Liver (tissue), 9 donors: ENCODE measurements around the gene NCR1. TPM values are rescaled to one million over a fixed set of nuclear protein-coding genes. Genes with fewer than 3 reads are reported as not detected.

Experiments
- DNase-seq: peaks from one replicate; pipeline ENCODE4 v3.0.0-alpha.2; 2017; ENCODE audit warnings: low spot score
- H3K27ac ChIP-seq, 2 donors: one replicate each; pipeline ENCODE4 v1.7.0; 2013; ENCODE audit warnings: inconsistent platforms in 2 of 2, low read length in 2 of 2, control low read depth in 1 of 2, low read depth in 1 of 2, mild to moderate bottlenecking in 1 of 2
- H3K27me3 ChIP-seq, 4 donors: one replicate each; pipeline versions ENCODE4 v1.6.1 to v1.7.0; 2013; ENCODE audit warnings: low read length in 3 of 4, inconsistent platforms in 1 of 4, mild to moderate bottlenecking in 1 of 4, moderate library complexity in 1 of 4; ENCODE audit not compliant: control insufficient read depth in 4 of 4, insufficient read depth in 4 of 4
- H3K36me3 ChIP-seq, 4 donors: one replicate each; pipeline versions ENCODE4 v1.6.1 to v1.7.0; 2013; ENCODE audit warnings: low read length in 3 of 4, mild to moderate bottlenecking in 3 of 4, low read depth in 1 of 4, moderate library complexity in 1 of 4; ENCODE audit not compliant: control insufficient read depth in 4 of 4, insufficient read depth in 3 of 4
- H3K4me1 ChIP-seq, 4 donors: one replicate each; pipeline versions ENCODE4 v1.6.1 to v1.7.0; 2013; ENCODE audit warnings: low read length in 3 of 4, mild to moderate bottlenecking in 3 of 4, moderate library complexity in 1 of 4; ENCODE audit not compliant: control insufficient read depth in 4 of 4, insufficient read depth in 4 of 4
- H3K4me3 ChIP-seq, 3 donors: one replicate each; pipeline versions ENCODE4 v1.6.1 to v1.7.0; 2013; ENCODE audit warnings: low read length in 3 of 3, control low read depth in 1 of 3, low read depth in 1 of 3, mild to moderate bottlenecking in 1 of 3
- H3K9ac ChIP-seq, 2 donors: one replicate each; pipeline ENCODE4 v1.7.0; 2013; ENCODE audit warnings: low read length in 2 of 2, mild to moderate bottlenecking in 2 of 2, moderate library complexity in 2 of 2, control low read depth in 1 of 2, low read depth in 1 of 2
- H3K9me3 ChIP-seq, 4 donors: one replicate each; pipeline versions ENCODE4 v1.6.1 to v1.7.0; 2013; ENCODE audit warnings: low read length in 3 of 4; ENCODE audit not compliant: control insufficient read depth in 4 of 4
- ATF3 ChIP-seq: IDR thresholded peaks from 2 replicates; pipeline ENCODE4 v1.6.1; 2016; ENCODE audit warnings: antibody characterized with exemption
- EGR1 ChIP-seq, 2 donors: IDR thresholded peaks; 2 replicates each; pipeline ENCODE4 v1.6.1; 2016 to 2018; ENCODE audit warnings: antibody characterized with exemption in 2 of 2, low read depth in 2 of 2
- FOXA1 ChIP-seq: IDR thresholded peaks from 2 replicates; pipeline ENCODE4 v1.6.1; 2016; ENCODE audit warnings: antibody characterized with exemption
- FOXA2 ChIP-seq: IDR thresholded peaks from 2 replicates; pipeline ENCODE4 v1.6.1; 2016; ENCODE audit warnings: antibody characterized with exemption
- GABPA ChIP-seq, 2 donors: IDR thresholded peaks in 1 of 2; conservative IDR thresholded peaks in 1 of 2; 2 replicates each; pipeline ENCODE4 v1.6.1; 2016; ENCODE audit warnings: antibody characterized with exemption in 2 of 2, mild to moderate bottlenecking in 1 of 2, moderate library complexity in 1 of 2
- HNF4A ChIP-seq, 2 donors: conservative IDR thresholded peaks; 2 replicates each; pipeline ENCODE4 v1.6.1; 2016; ENCODE audit warnings: antibody characterized with exemption in 2 of 2, mild to moderate bottlenecking in 2 of 2
- HNF4G ChIP-seq: IDR thresholded peaks from 2 replicates; pipeline ENCODE4 v1.6.1; 2016; ENCODE audit warnings: antibody characterized with exemption
- JUND ChIP-seq, 2 donors: IDR thresholded peaks; 2 replicates each; pipeline ENCODE4 v1.6.1; 2016; ENCODE audit warnings: antibody characterized with exemption in 2 of 2
- NR2F2 ChIP-seq: IDR thresholded peaks from 2 replicates; pipeline ENCODE4 v1.6.1; 2016; ENCODE audit warnings: antibody characterized with exemption
- RAD21 ChIP-seq, 2 donors: IDR thresholded peaks; 2 replicates each; pipeline ENCODE4 v1.6.1; 2016; ENCODE audit warnings: antibody characterized with exemption in 2 of 2, mild to moderate bottlenecking in 2 of 2
- RXRA ChIP-seq, 2 donors: IDR thresholded peaks; 2 replicates each; pipeline ENCODE4 v1.6.1; 2017 to 2018; ENCODE audit warnings: antibody characterized with exemption in 2 of 2, mild to moderate bottlenecking in 1 of 2
- SP1 ChIP-seq: IDR thresholded peaks from 2 replicates; pipeline ENCODE4 v1.6.1; 2018; ENCODE audit warnings: antibody characterized with exemption, mild to moderate bottlenecking
- TAF1 ChIP-seq: conservative IDR thresholded peaks from 2 replicates; pipeline ENCODE4 v1.6.1; 2016; ENCODE audit warnings: antibody characterized with exemption, mild to moderate bottlenecking
- YY1 ChIP-seq: IDR thresholded peaks from 2 replicates; pipeline ENCODE4 v1.6.1; 2016; ENCODE audit warnings: antibody characterized with exemption, mild to moderate bottlenecking
- ZBTB33 ChIP-seq: IDR thresholded peaks from 2 replicates; pipeline ENCODE4 v1.6.1; 2016; ENCODE audit warnings: antibody characterized with exemption
- WGBS: extraction: QIAGEN DNeasy Blood & Tissue Kit; methylation state at CpG from one replicate; pipeline ENCODE4 v1.1.7; 2013; 5-methylcytosine and 5-hydroxymethylcytosine counted together
- polyA plus RNA-seq, 2 donors: library from polyadenylated mRNA; stranded (reverse) in 1 of 2; unstranded in 1 of 2; fragments of 200-250 nt in 1 of 2; fragments of >200 nt in 1 of 2; fragmentation: Nextera tagmentation in 1 of 2; extraction: Ambion mirVana in 1 of 2; gene quantifications; one replicate each; pipeline versions ENCODE4 v1.2.1 to v1.2.3, GENCODE V29; 2013 to 2015
- total RNA-seq, 2 donors: library from RNA; depleted of rRNA; stranded (reverse); fragments of >200 nt; gene quantifications; one replicate each; pipeline ENCODE4 v1.2.3, GENCODE V29; 2014
- TF ChIP-seq, protein P1 (sequence below): IDR thresholded peaks from 2 replicates; pipeline ENCODE4 v1.6.1; 2016; ENCODE audit warnings: antibody characterized with exemption, mild to moderate bottlenecking
- TF ChIP-seq, protein P2 (sequence below): fragments of 150-350 bp; IDR thresholded peaks from 2 replicates; pipeline ENCODE4 v1.5.1; 2017; ENCODE audit warnings: improper control_type of control experiment, low read depth, low read length; ENCODE audit not compliant: missing input control
- TF ChIP-seq, protein P3 (sequence below): IDR thresholded peaks from 2 replicates; pipeline ENCODE4 v1.6.1; 2016; ENCODE audit warnings: antibody characterized with exemption
- donor health status: healthy.
- donor health status: healthy.
- donor health status: healthy.
- donor health status: healthy.
- donor health status: healthy.

NCR1 gene
- total and polyA plus RNA-seq, 4 donors, result 0.37 to 1.8 (median 0.91) TPM

DNA sequence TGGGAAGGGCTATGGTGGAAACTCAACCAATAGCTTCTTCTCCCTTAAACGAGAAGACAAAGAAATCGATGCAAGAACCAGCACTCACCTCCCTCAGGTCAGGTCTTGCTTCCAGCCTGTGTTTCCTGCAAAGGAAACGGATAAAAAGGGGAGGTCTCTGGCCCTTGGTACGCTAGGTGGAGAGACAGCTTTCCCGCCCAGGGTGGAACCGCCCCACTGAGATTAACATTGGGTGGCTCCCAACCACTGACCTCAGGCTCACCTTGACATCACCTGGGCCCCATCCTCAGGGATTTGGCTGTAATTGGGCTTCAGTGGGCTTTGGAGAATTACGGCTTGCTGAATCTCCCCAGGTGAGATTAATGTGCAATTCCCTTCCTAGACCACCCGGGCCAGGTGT lies 41.4 kb downstream of the NCR1 start, which contains the start of gene NLRP7:
TSS of gene NLRP7 (minus strand) at position 150 of the 400 bp plus-strand sequence.
- no peak within 1 kb of the TSS for H3K4me3 ChIP-seq
- DNase-seq, result no peak
- H3K4me1 ChIP-seq, result no peaks in the 10 kb centered on the region
- H3K9ac ChIP-seq, result no peak within 1 kb of the TSS
- no peak for TF ChIP-seq HNF4G
- no peak for TF ChIP-seq TAF1
- no peak for TF ChIP-seq ZBTB33
- no peak for TF ChIP-seq EGR1 (IDR thresholded peaks at IDR 0.05; ENCODE audit: low read depth in 2 of 2)
- TF ChIP-seq, protein P1, sequence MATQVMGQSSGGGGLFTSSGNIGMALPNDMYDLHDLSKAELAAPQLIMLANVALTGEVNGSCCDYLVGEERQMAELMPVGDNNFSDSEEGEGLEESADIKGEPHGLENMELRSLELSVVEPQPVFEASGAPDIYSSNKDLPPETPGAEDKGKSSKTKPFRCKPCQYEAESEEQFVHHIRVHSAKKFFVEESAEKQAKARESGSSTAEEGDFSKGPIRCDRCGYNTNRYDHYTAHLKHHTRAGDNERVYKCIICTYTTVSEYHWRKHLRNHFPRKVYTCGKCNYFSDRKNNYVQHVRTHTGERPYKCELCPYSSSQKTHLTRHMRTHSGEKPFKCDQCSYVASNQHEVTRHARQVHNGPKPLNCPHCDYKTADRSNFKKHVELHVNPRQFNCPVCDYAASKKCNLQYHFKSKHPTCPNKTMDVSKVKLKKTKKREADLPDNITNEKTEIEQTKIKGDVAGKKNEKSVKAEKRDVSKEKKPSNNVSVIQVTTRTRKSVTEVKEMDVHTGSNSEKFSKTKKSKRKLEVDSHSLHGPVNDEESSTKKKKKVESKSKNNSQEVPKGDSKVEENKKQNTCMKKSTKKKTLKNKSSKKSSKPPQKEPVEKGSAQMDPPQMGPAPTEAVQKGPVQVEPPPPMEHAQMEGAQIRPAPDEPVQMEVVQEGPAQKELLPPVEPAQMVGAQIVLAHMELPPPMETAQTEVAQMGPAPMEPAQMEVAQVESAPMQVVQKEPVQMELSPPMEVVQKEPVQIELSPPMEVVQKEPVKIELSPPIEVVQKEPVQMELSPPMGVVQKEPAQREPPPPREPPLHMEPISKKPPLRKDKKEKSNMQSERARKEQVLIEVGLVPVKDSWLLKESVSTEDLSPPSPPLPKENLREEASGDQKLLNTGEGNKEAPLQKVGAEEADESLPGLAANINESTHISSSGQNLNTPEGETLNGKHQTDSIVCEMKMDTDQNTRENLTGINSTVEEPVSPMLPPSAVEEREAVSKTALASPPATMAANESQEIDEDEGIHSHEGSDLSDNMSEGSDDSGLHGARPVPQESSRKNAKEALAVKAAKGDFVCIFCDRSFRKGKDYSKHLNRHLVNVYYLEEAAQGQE, result no peak
- TF ChIP-seq ATF3, result no peak
- TF ChIP-seq, protein P2, sequence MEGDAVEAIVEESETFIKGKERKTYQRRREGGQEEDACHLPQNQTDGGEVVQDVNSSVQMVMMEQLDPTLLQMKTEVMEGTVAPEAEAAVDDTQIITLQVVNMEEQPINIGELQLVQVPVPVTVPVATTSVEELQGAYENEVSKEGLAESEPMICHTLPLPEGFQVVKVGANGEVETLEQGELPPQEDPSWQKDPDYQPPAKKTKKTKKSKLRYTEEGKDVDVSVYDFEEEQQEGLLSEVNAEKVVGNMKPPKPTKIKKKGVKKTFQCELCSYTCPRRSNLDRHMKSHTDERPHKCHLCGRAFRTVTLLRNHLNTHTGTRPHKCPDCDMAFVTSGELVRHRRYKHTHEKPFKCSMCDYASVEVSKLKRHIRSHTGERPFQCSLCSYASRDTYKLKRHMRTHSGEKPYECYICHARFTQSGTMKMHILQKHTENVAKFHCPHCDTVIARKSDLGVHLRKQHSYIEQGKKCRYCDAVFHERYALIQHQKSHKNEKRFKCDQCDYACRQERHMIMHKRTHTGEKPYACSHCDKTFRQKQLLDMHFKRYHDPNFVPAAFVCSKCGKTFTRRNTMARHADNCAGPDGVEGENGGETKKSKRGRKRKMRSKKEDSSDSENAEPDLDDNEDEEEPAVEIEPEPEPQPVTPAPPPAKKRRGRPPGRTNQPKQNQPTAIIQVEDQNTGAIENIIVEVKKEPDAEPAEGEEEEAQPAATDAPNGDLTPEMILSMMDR, result no peak
- TF ChIP-seq HNF4A (conservative IDR thresholded peaks at IDR 0.05), result no peak
- no peak for TF ChIP-seq RAD21 (IDR thresholded peaks at IDR 0.05)
- no peak for TF ChIP-seq RXRA (IDR thresholded peaks at IDR 0.05)
- no peak for TF ChIP-seq JUND (IDR thresholded peaks at IDR 0.05)
- TF ChIP-seq YY1, result no peak
- TF ChIP-seq FOXA2, result no peak
- TF ChIP-seq FOXA1, result no peak
- TF ChIP-seq, protein P3, sequence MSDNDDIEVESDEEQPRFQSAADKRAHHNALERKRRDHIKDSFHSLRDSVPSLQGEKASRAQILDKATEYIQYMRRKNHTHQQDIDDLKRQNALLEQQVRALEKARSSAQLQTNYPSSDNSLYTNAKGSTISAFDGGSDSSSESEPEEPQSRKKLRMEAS, result no peak
- no peak for TF ChIP-seq NR2F2
- no peak for TF ChIP-seq SP1
- no peak for TF ChIP-seq GABPA (IDR thresholded peaks at IDR 0.05 in 1 of 2, conservative IDR thresholded peaks at IDR 0.05 in 1 of 2)
- H3K9me3 ChIP-seq, result peaks cover 0 to 2% (median 0%) of the 10 kb centered on the region in 4 donors
- H3K27me3 ChIP-seq, result no peaks in the 10 kb centered on the region
- no peaks in the 10 kb centered on the region for H3K36me3 ChIP-seq
- H3K27ac ChIP-seq, result no peak within 1 kb of the TSS
- WGBS, result 80% methylated on average over 8 of the region's 8 CpGs
